HG02798 (cell line): ENCODE measurements around the gene SCNN1G.

Source experiments
- ATAC-seq: cut with Tn5 transposase; IDR thresholded peaks from one replicate; pipeline ENCODE4 v1.9.1; 2021; ENCODE audit warnings: mild to moderate bottlenecking; ENCODE audit not compliant: unreplicated experiment, poor library complexity

Gene SCNN1G

DNA sequence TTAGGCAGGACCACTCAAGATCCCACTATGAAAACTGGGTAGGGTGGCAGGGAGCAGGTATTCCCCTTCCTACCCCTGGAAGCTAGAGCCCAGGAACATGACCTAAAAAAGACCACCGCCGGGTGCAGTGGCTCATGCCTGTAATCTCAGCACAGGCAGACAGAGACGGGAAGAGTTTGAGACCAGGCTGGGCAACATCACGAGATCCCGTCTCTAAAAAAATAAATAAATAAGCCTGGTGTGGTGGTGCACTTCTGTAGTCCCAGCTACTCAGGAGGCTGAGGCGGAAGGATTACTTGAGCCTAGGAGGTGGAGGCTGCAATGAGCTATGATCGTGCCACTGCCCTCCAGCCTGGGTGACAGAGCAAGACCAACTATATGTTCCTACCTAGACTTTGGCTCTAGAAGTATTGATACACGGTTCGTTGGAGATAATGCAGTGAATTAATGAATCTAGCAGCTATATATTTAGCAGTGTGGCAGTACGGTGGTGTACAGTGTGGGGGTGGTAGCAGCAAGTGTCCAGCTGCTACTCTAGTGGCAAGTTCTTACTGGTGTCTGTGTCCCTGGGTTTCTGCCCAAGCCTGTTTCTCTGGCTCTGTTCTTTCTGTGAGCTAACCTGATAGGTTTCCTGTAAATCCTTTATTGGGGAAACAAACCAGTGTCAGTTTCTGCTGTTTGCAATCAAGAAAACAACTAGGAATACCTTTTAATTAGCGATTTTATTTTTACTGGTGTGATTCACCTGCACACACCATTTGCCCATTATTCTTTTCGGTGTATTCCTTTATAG is 30.0 kb upstream of the SCNN1G start:
- no peak for ATAC-seq

DNA sequence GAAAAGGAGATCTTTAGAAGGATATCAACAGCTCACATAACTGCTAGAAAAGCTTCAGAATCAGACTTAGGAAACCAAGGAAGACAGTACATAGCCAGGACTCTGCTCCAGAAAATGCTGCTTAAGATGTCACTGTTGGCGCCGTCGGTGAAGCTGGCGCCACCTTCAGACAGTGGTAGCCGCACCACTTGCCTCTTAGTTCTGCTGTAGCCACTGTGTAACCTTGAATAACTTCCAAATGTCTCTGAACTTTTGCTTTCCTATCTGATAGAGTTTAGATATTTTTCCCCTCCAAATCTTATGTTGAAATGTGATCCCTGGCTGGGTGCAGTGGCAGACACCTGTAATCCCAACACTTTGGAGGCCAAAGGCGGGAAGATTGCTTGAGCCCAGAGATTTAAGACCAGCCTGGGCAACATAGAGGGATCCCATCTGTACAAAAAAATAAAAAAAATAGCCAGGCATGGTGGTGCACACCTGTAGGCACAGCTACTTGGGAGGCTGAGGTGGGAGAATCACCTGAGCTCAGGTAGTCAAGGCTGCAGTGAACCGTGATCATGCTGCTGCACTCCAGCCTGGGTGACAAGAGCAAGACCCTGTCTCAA is 27.0 kb upstream of the SCNN1G start:
- ATAC-seq: no peak

DNA sequence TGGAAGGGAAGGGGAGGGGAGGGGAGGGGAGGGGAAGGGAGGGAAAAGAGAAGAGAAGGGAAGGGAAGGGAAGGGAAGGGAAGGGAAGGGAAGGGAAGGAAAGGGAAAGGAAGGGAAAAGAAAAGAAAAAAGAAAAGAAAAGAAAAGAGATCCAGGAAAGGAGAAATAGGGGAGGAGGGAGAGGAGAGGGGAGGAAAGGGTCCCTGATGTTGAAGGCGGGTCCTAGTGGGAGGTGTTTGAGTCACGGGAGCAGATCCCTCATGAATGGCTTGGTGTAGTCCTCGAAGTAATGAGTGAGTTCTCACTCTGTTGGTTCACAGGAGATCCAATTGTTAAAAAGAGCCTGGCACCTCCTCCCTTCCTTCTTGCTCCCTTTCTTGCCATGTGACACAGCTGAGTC is 26.4 kb upstream of the SCNN1G start:
- ATAC-seq: no peak

DNA sequence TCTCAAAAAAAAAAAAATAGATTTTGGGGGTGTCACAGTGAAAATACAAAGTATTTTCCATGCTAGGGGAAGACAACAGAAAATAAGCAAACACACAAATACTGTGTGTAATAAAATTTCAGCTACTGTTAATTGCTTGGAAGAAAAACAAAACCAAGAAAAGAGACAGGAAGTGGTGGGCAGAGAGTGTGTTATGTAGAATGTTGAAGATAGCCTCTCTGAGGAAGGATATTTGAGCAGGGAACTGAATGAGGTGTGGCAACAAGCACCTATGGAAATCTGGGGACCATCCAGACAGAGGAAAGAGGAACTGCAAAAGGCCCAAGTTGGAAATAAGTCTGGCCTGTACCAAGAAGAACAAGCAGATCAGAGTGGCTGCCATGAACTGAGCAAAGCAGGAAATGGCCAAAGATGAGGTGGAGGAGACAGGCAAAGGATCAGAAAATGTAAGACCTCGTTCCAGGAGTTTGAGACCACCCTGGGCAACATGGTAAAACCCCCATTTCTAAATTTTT is 25.5 kb upstream of the SCNN1G start:
- no peak for ATAC-seq

DNA sequence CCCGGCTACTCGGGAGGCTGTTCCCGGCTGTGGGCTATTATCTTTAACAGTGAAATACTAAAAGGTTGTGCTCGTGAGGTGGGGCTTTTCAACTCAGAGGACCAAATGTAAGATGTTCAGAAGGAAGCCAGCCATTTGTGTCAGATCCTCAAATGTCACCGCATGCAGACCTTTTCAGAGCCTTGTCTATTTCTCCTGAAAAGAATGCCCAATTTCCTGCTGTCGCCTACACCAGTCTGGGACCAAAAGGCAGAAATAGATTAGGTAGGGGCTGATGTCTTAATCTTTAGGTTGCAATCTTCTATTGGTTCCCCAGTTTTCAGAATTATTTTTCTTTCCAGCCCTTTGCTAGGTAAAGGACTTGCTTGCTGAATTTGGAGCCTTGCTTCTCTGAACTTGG is 24.4 kb upstream of the SCNN1G start:
- ATAC-seq: no peak

DNA sequence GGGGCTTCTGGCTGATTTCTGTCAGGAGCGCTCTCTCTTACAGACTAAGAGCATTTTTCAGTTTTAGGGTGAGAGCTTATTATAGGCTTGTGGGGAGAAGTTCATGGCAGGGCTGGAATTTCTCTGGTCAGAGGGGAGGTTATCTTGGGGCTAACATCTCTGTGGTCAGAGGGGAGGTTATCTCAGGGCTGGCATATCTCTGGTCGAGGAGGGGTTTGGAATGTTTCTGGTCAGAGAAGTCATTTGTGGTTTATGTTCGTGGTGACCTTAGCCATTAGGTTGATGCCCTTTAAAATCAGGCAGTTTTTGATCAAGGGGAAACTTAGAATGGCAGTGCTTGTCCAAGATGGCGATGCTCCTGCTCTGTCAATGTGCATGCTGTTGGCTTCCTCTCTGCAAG is 22.5 kb upstream of the SCNN1G start:
- ATAC-seq: no peak

DNA sequence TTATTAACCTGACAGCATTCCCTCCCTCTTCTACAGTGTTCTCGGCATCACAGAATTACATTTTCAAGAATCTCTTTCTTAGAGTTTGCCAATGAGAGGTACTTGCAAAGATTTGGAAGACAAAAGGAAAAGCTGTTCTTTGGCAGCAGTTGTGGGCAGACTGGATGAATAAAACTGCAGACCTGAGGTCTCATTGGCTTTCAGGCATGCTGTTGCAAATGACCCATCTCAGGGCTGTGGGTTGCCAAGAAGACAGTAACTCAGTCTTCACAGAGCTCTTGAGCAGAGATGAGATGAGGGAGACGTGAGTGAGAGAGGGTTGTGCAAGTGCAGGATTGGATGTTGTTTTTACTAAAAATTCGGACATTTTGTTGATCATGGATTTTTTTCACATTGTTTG is 22.0 kb upstream of the SCNN1G start:
- ATAC-seq: no peak

DNA sequence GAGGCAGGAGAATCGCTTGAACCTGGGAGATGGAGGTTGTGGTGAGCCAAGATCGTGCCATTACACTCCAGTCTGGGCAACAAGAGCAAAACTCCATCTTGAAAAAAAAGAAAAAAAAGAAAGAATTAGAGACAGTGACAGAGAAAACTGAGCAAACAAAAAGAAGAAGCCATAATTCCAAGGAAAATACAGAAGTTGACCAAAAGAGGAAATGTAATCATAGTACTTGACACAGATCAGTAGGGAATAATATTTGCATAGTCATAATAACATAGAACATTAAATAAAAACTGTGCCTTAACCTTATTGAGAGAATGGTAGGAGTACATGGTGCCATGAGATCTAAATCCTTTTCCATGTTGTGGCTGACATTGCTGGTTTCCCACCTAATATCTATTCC is 18.6 kb upstream of the SCNN1G start:
- no peak for ATAC-seq

DNA sequence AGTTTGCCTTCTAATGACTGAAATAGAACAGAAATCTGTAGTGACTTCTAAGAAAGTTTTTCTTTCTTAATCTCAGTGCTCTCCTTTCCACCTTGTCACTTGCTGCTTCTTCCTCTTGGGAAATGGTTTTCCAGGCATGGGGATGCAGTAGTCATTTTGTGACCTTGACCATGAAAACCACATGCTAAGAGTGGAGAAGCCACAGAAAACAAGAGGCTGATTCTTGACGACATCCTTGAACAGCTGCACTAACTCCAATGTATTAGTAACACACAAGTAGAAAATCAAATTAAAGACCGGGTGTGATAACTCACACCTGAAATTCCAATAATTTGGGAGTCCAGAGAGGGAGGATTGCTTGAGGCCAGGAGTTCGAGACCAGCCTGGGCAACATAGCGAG is 17.8 kb upstream of the SCNN1G start:
- no peak for ATAC-seq

DNA sequence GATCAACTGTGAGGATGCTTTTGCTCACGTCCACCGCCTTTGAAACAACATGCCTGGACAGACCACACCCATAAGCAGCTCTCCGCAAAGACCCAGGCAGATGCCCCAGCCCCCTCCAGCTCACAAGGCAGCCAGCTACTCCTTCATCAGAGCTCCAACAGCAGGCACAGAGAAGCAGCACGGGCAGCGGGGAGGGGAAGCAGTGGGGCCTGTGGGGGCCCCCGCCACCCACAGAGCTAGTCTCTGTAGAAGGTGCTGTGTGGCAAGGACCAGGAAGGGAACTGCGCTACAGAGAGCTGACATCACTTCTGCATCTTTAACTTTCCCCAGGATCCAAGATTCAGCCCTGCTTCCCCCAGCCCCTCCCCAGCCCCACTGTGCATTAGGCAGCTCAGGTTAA is 10.0 kb upstream of the SCNN1G start:
- no peak for ATAC-seq

DNA sequence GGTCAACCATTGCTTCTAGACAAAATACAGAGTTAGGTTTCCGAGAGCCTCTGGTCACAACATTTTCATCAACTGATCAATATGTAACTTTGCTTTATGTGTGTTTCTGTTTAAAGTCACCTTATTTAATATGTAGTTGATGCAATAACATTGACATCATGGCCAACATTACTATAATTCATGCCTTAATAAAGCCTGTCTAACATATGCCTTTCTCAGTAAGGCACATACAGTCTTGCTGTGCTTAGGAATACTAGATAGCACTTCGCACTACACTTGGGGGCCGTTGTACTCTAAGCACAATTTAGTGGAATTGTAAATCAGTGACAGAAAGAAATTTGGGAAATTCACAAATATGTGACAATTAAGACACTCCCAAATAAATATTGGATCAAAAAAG is 9.6 kb upstream of the SCNN1G start:
- no peak for ATAC-seq

DNA sequence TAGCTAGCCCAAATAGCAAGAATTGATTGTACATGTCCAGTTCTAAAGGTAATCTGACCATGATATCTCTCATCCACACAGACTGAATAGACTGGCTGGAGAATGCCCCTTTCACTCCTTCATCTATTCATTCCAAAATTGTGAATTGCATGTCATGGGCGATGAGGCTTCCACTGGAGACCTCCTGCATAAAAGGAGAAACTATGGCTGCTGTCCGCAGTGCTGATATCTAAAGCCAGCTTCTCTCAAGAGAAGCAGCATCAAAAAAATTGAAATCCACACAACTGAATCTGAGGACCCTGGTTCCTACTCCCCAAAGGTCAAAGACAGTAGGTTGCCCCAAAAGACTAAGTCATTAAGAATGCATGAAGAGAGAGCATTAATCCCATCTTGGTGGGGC is 7.9 kb upstream of the SCNN1G start:
- no peak for ATAC-seq

DNA sequence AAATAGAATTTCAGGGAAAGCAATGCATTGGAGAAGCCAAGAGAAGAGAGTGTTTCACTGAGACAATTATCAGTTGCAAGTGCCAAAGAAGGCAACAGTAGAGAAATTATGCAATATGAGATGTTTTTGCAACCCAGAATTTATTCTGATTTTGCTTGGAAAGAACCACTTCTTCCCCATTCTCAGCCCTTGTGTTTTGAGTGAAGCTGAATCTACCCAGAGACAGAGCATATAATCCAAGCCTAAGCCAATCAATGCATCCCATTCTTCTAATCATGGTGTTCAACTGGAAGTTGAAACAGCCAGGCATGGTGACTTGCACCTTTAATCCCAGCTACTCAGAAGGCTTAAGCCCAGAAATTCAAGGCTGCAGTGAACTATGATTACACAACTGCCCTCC is 6.9 kb upstream of the SCNN1G start:
- ATAC-seq: no peak

DNA sequence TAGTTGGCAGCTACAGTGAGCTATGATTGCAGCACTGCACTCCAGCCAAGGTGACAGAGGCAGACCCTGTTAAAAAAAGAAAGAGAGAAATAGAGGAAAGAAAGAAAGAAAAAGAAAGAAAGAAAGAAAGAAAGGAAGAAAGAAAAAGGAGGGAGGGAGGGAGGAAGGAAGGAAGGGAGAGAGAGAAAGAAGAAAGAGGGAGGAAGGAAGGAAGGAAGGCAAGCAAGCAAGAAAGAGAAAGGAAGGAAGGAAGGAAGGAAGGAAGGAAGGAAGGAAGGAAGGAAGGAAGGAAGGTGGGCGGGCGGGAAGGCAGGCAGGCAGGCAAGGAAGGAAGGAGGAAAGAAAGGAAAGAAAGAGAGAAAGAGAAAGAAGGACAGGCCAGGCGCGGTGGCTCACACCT is 1.0 kb upstream of the SCNN1G start:
- ATAC-seq: no peak

DNA sequence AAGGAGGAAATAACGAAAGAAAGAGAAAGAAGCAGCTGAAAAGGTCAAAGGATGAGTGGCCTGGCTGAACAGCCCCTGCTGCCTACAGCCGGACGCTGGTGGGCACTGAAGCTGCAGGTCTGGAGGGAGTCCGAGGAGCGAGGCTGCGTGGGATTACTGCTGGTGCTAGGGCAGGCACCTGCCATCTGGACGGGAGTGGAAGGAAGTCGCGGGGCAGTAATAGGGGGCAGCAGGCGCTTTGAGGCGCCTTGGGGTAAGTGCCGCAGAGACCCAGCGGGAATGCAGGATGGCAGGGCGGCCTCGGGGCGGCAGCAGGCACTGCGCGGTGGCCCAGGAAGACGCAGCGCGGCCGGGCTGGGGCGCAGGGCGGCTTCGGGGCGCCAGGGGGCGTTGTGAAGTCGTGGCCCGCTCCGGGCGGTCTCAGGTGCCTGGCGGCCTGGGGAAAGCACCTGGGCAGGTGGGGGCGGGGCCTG is 303 bp upstream of the SCNN1G start:
- peak; percentile 91 for ATAC-seq

DNA sequence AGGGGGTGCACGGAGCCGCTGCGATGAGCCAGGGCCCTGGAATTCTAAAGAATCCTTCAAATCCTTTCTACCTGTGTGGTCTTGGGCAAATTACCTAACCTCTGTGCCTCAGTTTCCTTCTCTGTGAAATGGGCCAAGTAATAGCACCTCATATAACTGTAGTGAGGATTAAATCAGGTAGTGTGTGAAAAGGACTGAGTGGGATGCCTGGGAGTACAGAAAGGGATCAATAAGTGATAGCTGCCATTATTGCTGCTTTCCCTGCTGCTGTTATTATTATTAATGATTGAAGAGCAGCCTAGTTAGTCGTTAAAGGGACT is 958 bp downstream of the SCNN1G start:
- no peak for ATAC-seq

DNA sequence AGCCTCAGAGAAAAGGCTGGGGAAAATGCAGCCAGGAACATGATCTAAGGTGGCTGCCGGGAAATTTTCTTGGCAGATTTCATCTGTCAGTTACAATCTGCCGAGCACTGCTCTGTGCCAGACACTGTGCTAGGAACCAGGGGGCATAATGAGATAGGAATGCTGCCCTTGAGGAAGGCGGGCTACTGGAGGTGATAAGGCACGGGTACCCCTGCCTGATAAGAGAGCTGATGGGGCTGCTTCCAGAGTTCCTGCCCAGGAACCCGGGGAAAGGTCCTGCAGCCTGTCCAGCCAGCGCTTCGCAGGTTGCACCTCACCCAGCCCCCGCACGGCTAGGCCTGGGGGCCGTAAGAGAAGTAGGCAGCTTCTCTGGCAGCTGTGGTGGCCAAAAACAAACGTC is 3.1 kb downstream of the SCNN1G start:
- ATAC-seq: no peak

DNA sequence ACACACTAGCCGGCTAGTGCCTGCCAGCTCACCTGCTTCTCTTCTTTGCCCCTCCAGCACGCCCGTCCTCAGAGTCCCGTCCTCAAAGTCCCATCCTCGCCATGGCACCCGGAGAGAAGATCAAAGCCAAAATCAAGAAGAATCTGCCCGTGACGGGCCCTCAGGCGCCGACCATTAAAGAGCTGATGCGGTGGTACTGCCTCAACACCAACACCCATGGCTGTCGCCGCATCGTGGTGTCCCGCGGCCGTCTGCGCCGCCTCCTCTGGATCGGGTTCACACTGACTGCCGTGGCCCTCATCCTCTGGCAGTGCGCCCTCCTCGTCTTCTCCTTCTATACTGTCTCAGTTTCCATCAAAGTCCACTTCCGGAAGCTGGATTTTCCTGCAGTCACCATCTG is 3.6 kb downstream of the SCNN1G start:
- no peak for ATAC-seq

DNA sequence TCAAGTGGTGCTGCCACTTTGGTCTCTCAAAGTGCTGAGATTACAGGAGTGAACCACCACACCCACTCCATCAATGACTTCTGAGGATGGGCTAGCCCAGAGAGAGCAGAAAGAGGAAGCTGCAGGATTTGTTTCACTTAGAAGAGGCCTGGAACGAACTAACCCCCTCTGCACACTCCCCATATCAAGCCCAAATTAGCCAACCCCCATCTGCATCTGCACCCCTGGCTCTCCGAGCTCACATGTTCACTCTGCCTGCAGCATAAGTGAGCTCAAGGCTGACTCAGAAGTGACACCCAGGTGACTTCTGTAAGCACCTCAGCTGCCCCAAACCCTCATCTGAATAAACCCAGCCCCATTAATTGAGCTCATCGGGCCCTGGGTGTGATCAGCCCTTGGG is 4.8 kb downstream of the SCNN1G start:
- ATAC-seq: no peak

DNA sequence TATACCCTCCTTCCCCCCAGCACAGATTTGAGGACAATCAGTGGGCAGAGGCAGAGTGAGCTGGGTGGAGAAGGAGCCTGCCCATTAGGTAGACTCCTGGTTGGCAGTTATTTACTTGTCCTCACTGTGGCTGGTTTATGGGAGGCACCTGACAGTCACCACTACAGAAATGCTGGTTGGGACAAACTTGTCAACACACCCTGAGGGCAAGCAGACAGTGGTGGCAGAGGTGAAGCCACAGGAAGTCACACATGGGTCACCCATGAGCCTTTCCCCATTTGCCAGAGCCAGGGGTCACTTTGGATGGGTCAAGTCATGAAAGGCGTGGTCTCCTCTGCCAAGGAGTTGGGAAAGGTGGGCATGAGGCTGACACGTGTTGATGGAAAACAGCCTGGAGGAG is 6.4 kb downstream of the SCNN1G start:
- ATAC-seq: no peak

DNA sequence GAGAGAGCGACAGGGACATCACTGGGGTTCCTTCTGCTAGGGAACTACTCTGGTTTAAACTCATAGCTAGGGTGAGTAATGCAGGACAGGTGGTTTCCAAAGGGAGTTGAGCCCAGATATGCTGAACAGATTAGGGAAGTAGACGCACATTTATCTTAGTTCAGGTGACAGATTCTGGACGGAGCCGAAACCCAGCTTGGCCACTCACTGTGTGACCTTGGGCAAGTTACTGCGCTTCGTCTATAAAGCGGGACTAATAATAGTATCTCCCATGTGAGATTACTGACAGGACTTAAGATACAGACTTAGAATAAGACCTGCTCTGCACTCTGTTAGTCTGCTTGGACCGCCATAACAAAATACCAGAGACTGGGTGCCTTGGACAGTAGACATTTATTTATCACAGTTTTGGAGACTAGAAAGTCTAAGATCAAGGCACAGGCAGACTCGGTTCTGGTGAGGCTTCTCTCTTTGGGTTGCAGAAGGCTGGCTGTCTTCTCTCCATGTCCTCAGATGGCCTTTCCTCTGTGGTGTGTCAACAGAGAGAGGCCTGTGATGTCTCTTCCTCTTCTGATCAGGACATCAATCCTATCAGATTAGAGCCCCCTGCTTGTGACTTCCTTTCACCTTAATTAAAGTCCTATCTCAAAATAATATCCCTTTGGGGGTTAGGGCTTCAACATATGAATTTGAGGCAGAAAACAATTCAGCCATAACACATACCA is 12.1 kb downstream of the SCNN1G start:
- ATAC-seq: no peak
